GM12878 (cell line): ENCODE measurements around the gene WIPF2. TPM values are rescaled to one million over a fixed set of nuclear protein-coding genes. Genes with fewer than 3 reads are reported as not detected.

Experiments used
- ATAC-seq: fragments of 200-7000 bp; cut with Tn5 transposase; 3 replicates; pipeline ENCODE4 v1.9.1; 2020; ENCODE audit warnings: mild to moderate bottlenecking, moderate library complexity
- BruUV-seq: library from RNA; stranded (reverse); fragments of 400-500 nt; replicated peaks from 2 replicates; lab custom pipeline; 2021; lab: Mats Ljungman, UMichigan
- CTCF ChIA-PET: fragments of 300-600 bp; sonication (Branson Sonifier 250); formaldehyde crosslinking; extraction: SDS; loops from one replicate; lab custom pipeline; 2021; ENCODE audit warnings: inconsistent platforms; lab: Yijun Ruan, JAX
- POLR2A ChIA-PET: fragments of 350-600 bp; formaldehyde crosslinking; extraction: SDS; loops from one replicate; lab custom pipeline; 2021; ENCODE audit warnings: inconsistent platforms; lab: Charles Lee
- RAD21 ChIA-PET: fragments of 300-600 bp; sonication (Branson Sonifier 250); formaldehyde crosslinking; loops from one replicate; lab custom pipeline; 2023; ENCODE audit warnings: antibody characterized with exemption; ENCODE audit not compliant: unreplicated experiment; lab: Charles Lee
- SMC1A ChIA-PET: fragments of 300-600 bp; sonication (Branson Sonifier 250); formaldehyde crosslinking; loops from one replicate; lab custom pipeline; 2023; ENCODE audit not compliant: unreplicated experiment, uncharacterized antibody; lab: Charles Lee
- DNase-seq: peaks from one replicate; pipeline ENCODE4 v3.0.0-alpha.2; 2011; ENCODE audit warnings: low read depth, low spot score
- FAIRE-seq: peaks from 3 replicates; lab custom pipeline; 2011; peaks lifted over from hg19 to GRCh38; lab: Jason Lieb, UNC
- H2AFZ ChIP-seq: 2 replicates; pipeline ENCODE4 v1.6.0; 2011; ENCODE audit warnings: low read depth, low read length, control low read depth; ENCODE audit not compliant: control insufficient read depth
- H3K27ac ChIP-seq: 2 replicates; pipeline ENCODE4 v1.5.1; 2011; ENCODE audit warnings: control low read depth; ENCODE audit not compliant: control insufficient read depth, insufficient read depth
- H3K27me3 ChIP-seq, 2 experiments: replicated peaks in 1 of 2; 2 replicates each; pipeline versions ENCODE4 v1.6.0 to v1.6.1; 2011; ENCODE audit warnings: low read length in 1 of 2; ENCODE audit not compliant: control insufficient read depth in 2 of 2, insufficient read depth in 2 of 2
- H3K36me3 ChIP-seq, 2 experiments: 2 replicates each; pipeline ENCODE4 v1.5.1; 2011; ENCODE audit warnings: low read length in 1 of 2; ENCODE audit not compliant: control insufficient read depth in 2 of 2, insufficient read depth in 2 of 2
- H3K4me1 ChIP-seq: 2 replicates; pipeline ENCODE4 v1.6.1; 2011; ENCODE audit warnings: mild to moderate bottlenecking, low read length, moderate library complexity, mixed read lengths; ENCODE audit not compliant: control insufficient read depth, insufficient read depth
- H3K4me2 ChIP-seq: 2 replicates; pipeline ENCODE4 v1.6.0; 2011; ENCODE audit warnings: control low read depth; ENCODE audit not compliant: control insufficient read depth, insufficient read depth
- H3K4me3 ChIP-seq: fragments of 200-600 bp; sonication (generic); 2 replicates; pipeline ENCODE4 v1.5.1; 2016
- H3K79me2 ChIP-seq: 2 replicates; pipeline ENCODE4 v1.6.0; 2011; ENCODE audit warnings: low read length; ENCODE audit not compliant: control insufficient read depth, insufficient read depth
- H3K9ac ChIP-seq: 2 replicates; pipeline ENCODE4 v1.8.0; 2011; ENCODE audit warnings: low read length, control low read depth, mixed read lengths; ENCODE audit not compliant: control insufficient read depth, insufficient read depth
- H3K9me3 ChIP-seq: replicated peaks from 3 replicates; pipeline ENCODE4 v1.5.1; 2011; ENCODE audit warnings: mild to moderate bottlenecking, low read length; ENCODE audit not compliant: control insufficient read depth, insufficient read depth
- H4K20me1 ChIP-seq: 2 replicates; pipeline ENCODE4 v1.6.0; 2011; ENCODE audit not compliant: control insufficient read depth, insufficient read depth
- CHD4 ChIP-seq: fragments of 200-600 bp; sonication (generic); IDR thresholded peaks from 2 replicates; pipeline ENCODE4 v1.6.1; 2016; ENCODE audit warnings: mild to moderate bottlenecking
- EGR1 ChIP-seq, 2 experiments: IDR thresholded peaks; 1 replicate in 1 of 2; 2 replicates in 1 of 2; pipeline ENCODE4 v1.6.1; 2011 to 2012; ENCODE audit warnings: low read depth in 2 of 2, low read length in 2 of 2, borderline replicate concordance in 1 of 2, mild to moderate bottlenecking in 1 of 2, moderate library complexity in 1 of 2
- FOS ChIP-seq: IDR thresholded peaks from 3 replicates; pipeline ENCODE4 v1.6.1; 2011; ENCODE audit warnings: borderline replicate concordance; ENCODE audit not compliant: insufficient read length; ENCODE audit errors: extremely low read depth
- HDAC6 ChIP-seq: fragments of 200-600 bp; sonication (generic); IDR thresholded peaks from one replicate; pipeline ENCODE4 v1.8.0; 2017; ENCODE audit warnings: antibody characterized with exemption; ENCODE audit not compliant: unreplicated experiment
- HDGF ChIP-seq: fragments of 450-650 bp; IDR thresholded peaks from 2 replicates; pipeline ENCODE4 v1.6.1; 2016; ENCODE audit warnings: antibody characterized with exemption
- JUNB ChIP-seq: IDR thresholded peaks from 2 replicates; pipeline ENCODE4 v1.6.1; 2016; ENCODE audit warnings: antibody characterized with exemption, mild to moderate bottlenecking
- MTA2 ChIP-seq: fragments of 450-650 bp; IDR thresholded peaks from 2 replicates; pipeline ENCODE4 v1.6.1; 2016; ENCODE audit warnings: low read depth, mild to moderate bottlenecking, moderate library complexity
- MXI1 ChIP-seq: fragments of 150-350 bp; IDR thresholded peaks from 2 replicates; pipeline ENCODE4 v1.6.1; 2011; ENCODE audit warnings: low read depth, mild to moderate bottlenecking, inconsistent platforms, low read length, improper control_type of control experiment
- MYC ChIP-seq: IDR thresholded peaks from 2 replicates; pipeline ENCODE4 v1.6.1; 2011; ENCODE audit warnings: mild to moderate bottlenecking, low read length, moderate library complexity, inconsistent platforms; ENCODE audit not compliant: insufficient read depth, insufficient replicate concordance, insufficient read length, severe bottlenecking
- PRDM15 ChIP-seq: fragments of 450-650 bp; formaldehyde crosslinking; IDR thresholded peaks from 2 replicates; pipeline ENCODE4 v1.4.0; 2020; ENCODE audit warnings: mild to moderate bottlenecking, moderate library complexity
- RAD51 ChIP-seq: fragments of 450-650 bp; IDR thresholded peaks from 2 replicates; pipeline ENCODE4 v1.6.1; 2016; ENCODE audit warnings: moderate library complexity, mild to moderate bottlenecking, inconsistent platforms
- RBBP5 ChIP-seq: fragments of 200-600 bp; sonication (generic); conservative IDR thresholded peaks from 2 replicates; pipeline ENCODE4 v1.6.1; 2016
- RELA ChIP-seq: fragments of 450-650 bp; IDR thresholded peaks from 2 replicates; pipeline ENCODE4 v1.8.0; 2014; ENCODE audit warnings: borderline replicate concordance; ENCODE audit not compliant: partially characterized antibody
- RUNX3 ChIP-seq: IDR thresholded peaks from 2 replicates; pipeline ENCODE4 v1.6.1; 2012; ENCODE audit warnings: low read length, inconsistent platforms
- SIX5 ChIP-seq: IDR thresholded peaks from 2 replicates; pipeline ENCODE4 v1.6.1; 2011; ENCODE audit warnings: mild to moderate bottlenecking, low read depth, low read length, moderate library complexity; ENCODE audit not compliant: severe bottlenecking
- SPI1 ChIP-seq: IDR thresholded peaks from 2 replicates; pipeline ENCODE4 v1.6.1; 2011; ENCODE audit warnings: low read depth, mild to moderate bottlenecking, low read length, moderate library complexity, borderline replicate concordance; ENCODE audit not compliant: insufficient read depth
- ZNF687 ChIP-seq: fragments of 450-650 bp; IDR thresholded peaks from 2 replicates; pipeline ENCODE4 v1.6.1; 2017; ENCODE audit warnings: mild to moderate bottlenecking, moderate library complexity
- WGBS: methylation state at CpG from one replicate; pipeline ENCODE4 v1.1.6; 2016; ENCODE audit warnings: low lambda C conversion rate; ENCODE audit not compliant: insufficient replicate concordance, insufficient coverage; ENCODE audit errors: missing lambda C conversion rate; 5-methylcytosine and 5-hydroxymethylcytosine counted together
- in situ Hi-C: fragments of 300-500 bp; cut with MboI; formaldehyde crosslinking; loops from 9 replicates; pipeline ENCODE4 v1.14.3; 2018; ENCODE audit warnings: mixed read lengths
- intact Hi-C: fragments of 100-400 bp; cut with micrococcal nuclease; formaldehyde crosslinking; loops from one replicate; pipeline ENCODE4 v1.14.2; 2022; ENCODE audit not compliant: unreplicated experiment
- polyA plus RNA-seq, 11 experiments: library from polyadenylated mRNA; depleted of rRNA in 4 of 11; unstranded in 6 of 11; stranded (reverse) in 5 of 11; fragments of >200 nt; fragmentation: Nextera tagmentation in 4 of 11; fragmentation: Illumina TruSeq in 1 of 11; extraction: Ambion mirVana in 4 of 11; extraction: Trizol in 1 of 11; gene quantifications; 1 replicate in 1 of 11; 2 replicates in 10 of 11; pipeline versions ENCODE4 v1.2.1 to v1.2.3, GENCODE V29; 2011 to 2016; ENCODE audit warnings: inconsistent platforms in 2 of 11, missing spikeins in 2 of 11, low read depth in 1 of 11
- total RNA-seq, 4 experiments: library from RNA; depleted of rRNA in 3 of 4; stranded (reverse); fragments of >200 nt in 3 of 4; fragmentation: Illumina TruSeq in 1 of 4; extraction: Trizol in 1 of 4; gene quantifications; 2 replicates each; pipeline versions ENCODE4 v1.2.1 to v1.2.3, GENCODE V29; 2013 to 2021

Gene WIPF2
- total and polyA plus RNA-seq, 10 of the 15 experiments (the other 5 are each of a cell fraction or from before 2014, with no cell fraction given), result 4.2 to 20.8 (median 7.1) TPM

- Histone ChIP-seq H3K9ac (no peak overlapping the region), H3K4me2 (no peak overlapping the region), H3K27ac (no peak overlapping the region), H3K4me3 (no peak overlapping the region), H3K79me2 (peaks cover 7% of the 10 kb centered on the region), H3K36me3 (peaks cover 8 to 17% of the 10 kb centered on the region in 2 experiments), H4K20me1 (no peaks in the 10 kb centered on the region), H3K27me3 (no peaks in the 10 kb centered on the region), H2AFZ (no peak overlapping the region), H3K9me3 (no peaks in the 10 kb centered on the region), H3K4me1 (no peaks in the 10 kb centered on the region)
- no TSS peak for BruUV-seq
- WGBS, result 50% methylated on average over 2 of the region's 2 CpGs
- ChIA-PET CTCF (interaction anchor here (0.6 to 2.9 kb wide), 7 partner anchors 8 to 230 kb away, joined by 3 to 13 read pairs (median 5); partner anchors contain the start of gene MED24), SMC1A (interaction anchor here (0.8 to 1.7 kb wide), 14 partner anchors 13 to 229 kb away, joined by 3 to 9 read pairs (median 3); partner anchors contain the start of genes MED24 and WIPF2), RAD21 (interaction anchor here (0.8 to 2.2 kb wide), 7 partner anchors 21 to 170 kb away, joined by 3 to 10 read pairs (median 3); partner anchors contain the start of gene WIPF2), POLR2A (interaction anchor here (0.6 to 1.3 kb wide), 4 partner anchors 41 to 115 kb away, joined by 3 to 6 read pairs (median 4); no protein-coding TSS in a partner anchor)
- ATAC-seq (peak; percentile 29), DNase-seq (no peak), FAIRE-seq (peak; percentile 38)
- in situ Hi-C loops (loop anchor here (25.0 kb wide), 1 partner anchor 271 kb away; the partner anchor contains the start of gene CSF3), intact Hi-C loops (loop anchor here (5.0 kb wide), 1 partner anchor 41 kb away; no protein-coding TSS in a partner anchor)
- TF ChIP-seq RBBP5 (no peak), RAD51 (peak; percentile 76), RUNX3 (peak; percentile 76; the same call in 1 of the 2 replicates), EGR1 (IDR thresholded peaks at IDR 0.05; ENCODE audit: borderline replicate concordance in 1 of 2, low read depth in 2 of 2, low read length in 2 of 2) (no peak), RELA (no peak), HDAC6 (no peak), ZNF687 (peak; percentile 66; the same call in 1 of the 2 replicates), MXI1 (no peak), MYC (no peak), SPI1 (no peak), HDGF (no peak), MTA2 (peak; percentile 92), JUNB (peak; percentile 58), SIX5 (no peak), FOS (no peak), PRDM15 (CRISPR knock-in tag) (no peak), CHD4 (no peak)
These were observed 64.6 kb downstream of the WIPF2 start for GRCh38 chr17:40283662-40284061.
